CD4-positive, alpha-beta T cell treated with Interleukin-17A for 4 hours (primary cell): ENCODE data around the gene DYNC1I1.

Experiments used
- DNase-seq: peaks from one replicate; pipeline ENCODE4 v3.0.0-alpha.2; 2020; ENCODE audit warnings: mixed read lengths

DYNC1I1 gene

DNA sequence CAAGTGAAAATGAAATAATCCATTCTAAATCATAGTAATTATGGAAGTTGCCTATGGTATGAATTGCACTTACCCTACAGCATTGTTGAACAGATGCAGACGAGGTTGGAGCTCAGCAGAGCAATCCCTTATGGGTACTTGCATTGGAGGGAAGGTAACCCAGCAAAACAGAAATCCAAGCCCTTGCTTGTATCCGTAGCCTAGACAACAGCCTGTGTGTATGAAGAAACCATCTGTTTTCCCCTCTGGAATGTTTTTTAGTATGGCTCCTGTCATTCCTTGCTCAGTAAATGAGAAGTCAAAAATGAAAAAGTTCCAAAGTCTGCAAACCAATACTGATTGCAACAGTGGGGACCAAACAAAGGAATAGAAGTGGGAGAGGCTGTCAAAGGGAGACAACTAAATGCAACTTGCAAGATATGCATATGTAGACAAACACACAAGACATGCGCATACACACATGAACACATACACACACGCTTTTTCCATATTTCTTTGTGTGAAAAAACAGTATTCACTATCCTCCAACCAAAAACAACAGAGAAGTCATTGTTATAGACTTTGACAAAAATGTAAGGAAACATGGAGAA, 260.8 kb downstream of the DYNC1I1 start:
- no peak for DNase-seq

DNA sequence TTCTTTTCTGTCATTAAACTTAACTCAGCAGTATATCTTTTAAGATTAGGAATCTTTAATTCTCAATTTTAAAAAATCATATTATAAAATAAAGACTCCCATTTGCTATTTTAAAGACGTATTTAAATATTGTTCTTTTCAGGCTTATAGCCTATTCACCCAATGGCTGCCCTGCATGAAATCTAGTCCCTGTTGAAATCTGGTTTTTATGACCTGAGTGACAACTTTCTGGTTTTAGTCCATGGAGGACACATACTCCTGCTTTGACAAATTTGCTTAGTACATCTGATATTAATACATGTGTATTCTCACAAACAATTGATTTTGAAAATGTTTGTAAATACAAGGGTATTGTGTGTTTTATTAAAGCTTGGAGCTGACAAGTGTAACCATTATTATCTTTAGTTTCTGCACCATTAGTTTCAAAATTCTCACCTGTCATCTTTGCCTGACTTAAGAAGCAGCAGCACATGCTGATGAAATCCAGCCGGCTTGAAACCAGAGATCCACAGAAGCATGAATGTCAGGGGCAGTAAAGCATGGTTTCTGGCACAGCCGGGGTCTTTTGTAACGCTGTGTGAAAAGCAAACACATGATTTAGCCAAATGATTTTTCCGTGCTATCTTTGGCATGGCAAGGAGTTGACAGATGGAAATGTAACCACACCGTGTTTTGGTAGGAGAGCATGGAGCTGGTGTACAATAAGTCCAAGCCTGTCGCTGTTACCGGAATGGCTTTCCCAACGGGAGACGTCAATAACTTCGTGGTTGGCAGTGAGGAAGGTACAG, 262.8 kb downstream of the DYNC1I1 start:
- no peak for DNase-seq

DNA sequence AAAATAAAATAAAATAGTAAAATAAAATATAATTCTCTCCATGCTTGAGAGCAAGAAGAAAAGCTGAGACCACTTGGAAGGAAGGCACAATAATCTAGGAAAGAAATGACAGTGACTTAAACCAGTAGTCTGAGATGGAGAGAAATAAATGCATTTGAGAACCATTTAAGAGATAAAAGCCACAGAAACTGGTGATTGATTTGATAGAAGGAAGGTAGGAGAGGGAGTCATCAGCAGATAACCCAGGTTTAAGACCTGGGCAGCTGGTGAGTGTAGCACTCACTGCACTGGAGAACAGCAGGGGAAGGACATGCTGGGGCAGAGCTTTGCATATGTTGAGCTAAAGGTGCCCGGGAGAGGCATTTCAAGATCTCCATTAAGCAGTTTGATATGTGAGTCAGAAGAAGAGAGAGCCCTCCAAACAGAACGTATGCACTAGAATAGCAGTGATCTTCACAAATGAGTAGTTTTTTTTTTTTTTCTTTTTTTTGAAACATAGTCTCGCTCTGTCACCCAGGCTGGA, 268.0 kb downstream of the DYNC1I1 start:
- DNase-seq, result no peak

DNA sequence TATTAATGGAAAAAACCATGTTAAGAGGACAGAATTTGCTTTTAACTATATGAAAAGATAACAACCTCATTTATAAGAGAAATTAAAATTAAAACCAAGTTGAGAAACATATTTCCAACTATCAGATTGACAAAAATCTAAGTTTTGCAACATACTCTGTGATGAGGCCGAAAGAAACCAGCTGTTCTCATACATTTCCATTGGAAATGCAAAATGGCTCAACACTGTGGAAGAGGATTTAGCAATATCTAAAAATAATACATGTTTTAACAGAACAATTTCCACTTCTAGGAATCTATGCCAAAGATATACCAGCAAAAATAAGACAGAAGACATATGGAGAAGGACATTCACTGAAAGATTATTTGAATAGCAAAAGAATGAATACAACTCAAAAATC, 268.8 kb downstream of the DYNC1I1 start:
- no peak for DNase-seq

DNA sequence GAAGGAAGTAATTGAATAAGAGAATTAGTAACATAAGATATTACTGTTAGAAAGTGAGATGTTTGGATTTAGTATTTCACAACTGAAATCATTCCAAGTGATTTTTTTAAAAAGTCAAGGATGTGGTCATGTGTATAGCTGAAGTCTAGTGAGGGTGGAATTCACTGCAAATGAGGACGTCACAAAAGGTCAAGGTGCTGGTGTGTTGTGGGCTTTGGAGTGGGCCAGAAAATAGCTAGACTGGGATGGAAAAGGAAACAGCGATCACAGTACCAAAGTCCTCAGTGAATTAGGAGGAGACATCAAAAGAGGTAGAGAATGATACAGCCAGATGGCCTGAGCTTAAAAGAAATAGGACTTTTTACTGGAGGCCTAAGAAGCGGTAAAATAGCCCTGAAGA, 272.8 kb downstream of the DYNC1I1 start:
- DNase-seq, result no peak

DNA sequence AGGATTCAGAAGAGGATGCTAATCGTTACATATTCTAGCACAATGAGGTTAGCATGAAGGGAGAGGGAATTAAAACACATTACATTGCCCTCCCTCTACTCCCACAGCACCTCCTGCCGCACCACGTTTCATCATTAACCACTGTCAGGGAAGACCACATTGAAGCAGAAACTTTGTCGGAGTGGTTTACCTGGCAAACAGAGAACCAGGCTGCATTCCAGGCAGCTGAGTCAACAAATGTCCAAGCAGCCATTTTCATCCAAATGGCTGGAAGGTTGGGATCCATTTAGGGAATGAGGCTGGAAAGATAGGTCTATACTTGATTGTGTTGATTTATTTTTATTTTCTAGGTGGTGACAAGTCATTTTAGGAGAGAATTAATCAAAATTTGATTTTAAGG, 273.6 kb downstream of the DYNC1I1 start:
- DNase-seq, result no peak

DNA sequence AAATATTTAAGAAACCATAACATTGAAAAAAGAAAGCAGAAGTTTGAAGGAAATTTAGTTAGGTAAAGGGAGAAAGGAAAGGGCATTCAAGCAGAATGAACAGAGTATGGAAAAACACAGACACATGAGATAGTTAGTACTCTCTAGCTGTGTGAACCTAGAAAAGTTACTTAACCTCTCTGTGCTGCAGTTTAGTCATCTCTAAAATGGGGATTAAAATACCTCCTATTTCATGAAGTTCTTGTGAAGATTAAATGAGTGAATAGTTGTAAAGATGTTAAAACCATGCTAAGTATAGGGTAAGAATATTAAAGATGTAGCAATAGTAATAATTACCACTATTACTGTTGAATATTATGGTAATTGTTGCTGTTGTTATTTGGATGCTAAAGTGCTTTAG, 279.9 kb downstream of the DYNC1I1 start:
- DNase-seq, result no peak

DNA sequence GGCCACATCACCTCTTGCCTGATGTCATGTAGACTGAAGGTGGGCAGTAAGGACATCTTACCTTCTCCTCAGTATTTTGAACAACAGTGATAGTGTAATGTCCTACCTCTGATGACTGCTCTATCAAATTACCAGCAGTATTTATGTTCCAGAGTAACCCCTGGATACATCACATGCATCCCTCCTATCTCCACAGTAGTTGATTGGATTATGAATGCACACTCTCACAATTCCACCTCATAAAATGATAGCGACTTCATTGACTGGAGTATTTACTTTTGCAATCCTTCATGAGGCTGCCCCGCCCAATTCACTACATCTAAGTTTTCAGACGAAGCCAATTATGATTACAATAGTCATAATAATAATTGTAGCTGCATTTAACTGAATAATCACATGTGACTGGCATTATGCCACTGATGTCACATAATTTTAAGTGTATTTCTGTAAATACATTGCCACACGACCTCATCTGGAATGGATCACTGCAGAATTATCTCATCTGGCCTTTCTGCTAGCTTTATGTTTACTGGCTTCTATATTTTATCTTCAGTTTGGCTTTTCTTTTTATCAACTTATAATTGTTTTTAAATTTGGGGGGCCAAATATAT, 280.6 kb downstream of the DYNC1I1 start:
- no peak for DNase-seq

DNA sequence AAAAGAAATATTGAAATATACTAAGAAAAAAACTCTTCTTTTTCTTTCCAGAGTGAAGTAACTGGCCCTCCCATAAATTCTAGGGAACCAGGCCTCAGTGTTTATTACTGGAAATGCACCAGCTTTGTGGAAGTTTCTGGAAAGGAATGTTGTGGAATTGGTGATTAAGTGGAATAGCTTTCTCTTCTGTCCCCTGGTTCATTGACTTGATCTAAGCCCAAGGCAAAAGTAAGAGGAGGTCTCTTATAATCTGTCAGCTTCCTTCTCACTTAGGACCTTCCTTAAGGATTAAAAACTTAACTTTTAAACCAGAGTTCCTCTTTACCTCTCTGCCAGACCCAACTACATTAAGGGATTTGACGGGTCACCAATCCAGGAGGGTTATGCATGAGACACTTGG, 283.4 kb downstream of the DYNC1I1 start:
- DNase-seq, result no peak

DNA sequence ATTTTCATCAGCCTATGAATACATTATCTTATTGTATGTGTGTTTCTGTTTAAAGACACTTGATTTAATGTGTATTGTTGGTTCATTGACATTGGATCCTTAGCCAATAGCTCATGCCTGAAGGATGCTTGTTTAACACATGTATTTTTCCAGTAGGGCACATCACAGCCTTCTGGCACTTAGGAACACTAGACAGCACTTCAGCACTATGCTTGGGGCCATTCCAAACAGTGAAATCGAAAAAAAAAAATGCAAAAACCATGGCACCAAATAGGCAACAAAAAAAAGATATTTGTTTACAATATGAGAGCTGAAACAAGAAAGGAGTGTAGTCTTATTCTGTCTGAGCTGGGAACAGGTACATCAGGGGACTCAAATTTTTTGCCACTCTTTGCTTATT, 286.7 kb downstream of the DYNC1I1 start:
- no peak for DNase-seq

DNA sequence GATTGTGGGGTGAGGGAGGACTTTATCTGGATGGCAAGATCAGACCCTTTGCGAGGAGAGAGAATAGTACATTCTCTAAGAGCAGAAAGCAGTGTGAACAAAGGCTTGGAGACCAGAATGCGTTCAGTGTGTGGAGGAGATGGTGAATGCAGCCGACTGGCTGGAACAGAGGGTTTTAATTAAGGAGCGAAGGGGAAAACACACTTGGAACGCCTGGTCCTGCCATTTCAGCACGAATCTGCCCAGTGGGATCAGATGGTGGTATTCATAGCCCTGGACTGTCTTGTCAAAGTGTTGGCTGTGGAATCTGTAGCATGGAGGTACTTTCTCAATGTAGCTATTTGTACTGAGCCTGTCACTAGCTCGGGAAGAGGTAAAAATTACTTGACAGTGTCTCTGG, 288.7 kb downstream of the DYNC1I1 start:
- DNase-seq, result no peak

DNA sequence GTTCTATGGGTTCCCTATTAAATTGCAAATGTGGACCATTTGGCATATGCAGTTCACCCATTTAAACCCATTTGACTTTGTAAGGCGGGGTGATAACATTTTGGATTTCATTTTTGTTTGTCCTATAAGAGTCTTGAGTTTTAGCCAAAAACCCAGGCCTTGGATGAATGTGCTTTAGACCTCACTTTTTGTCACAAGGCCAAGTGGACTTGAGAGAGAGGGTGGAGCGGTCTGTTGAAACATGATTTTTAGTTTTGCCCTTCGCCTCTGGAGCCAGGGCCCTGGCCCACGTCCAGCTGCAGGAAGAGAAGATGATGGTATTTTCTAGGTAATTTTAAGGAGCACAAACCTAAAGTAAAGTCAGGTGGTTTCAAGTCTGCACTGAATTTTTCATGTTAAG, 289.5 kb downstream of the DYNC1I1 start:
- DNase-seq, result no peak

DNA sequence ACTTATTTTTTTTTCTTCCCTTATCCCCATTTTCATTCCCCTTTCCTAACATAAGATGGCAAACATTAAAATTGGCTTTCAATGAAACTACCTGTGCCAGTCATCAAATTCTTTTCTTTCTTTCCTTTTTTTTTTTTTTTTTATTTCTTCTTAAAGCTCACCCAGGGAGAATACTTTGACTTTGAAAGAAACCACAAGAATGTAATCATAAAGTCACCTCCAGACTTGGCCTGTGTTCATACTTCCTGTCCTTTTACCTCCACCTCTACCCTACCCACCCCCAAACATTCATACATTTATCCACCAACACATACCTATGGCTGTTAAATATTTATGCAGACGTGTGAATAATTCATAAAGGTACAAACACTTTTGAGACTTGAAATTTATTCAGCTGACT, 295.0 kb downstream of the DYNC1I1 start:
- no peak for DNase-seq

DNA sequence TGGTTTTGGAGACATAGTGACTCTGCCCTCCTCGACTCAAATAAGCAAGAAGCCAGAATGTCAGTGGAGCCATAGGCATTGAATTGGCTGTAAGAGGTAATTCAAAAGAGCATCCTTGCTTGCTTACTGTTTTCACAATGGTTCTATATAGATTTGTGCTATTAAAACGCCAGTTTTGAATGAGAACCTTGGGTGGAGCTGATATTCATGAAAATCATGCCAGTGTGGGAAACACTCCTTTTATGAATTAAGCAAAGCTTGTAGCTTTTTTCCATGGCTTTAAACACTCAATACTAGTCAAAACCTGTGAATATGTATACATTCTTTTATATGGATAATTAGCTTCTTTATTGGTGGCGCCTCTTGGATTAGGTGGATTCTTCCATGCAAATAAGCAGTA, 297.0 kb downstream of the DYNC1I1 start:
- DNase-seq, result no peak

DNA sequence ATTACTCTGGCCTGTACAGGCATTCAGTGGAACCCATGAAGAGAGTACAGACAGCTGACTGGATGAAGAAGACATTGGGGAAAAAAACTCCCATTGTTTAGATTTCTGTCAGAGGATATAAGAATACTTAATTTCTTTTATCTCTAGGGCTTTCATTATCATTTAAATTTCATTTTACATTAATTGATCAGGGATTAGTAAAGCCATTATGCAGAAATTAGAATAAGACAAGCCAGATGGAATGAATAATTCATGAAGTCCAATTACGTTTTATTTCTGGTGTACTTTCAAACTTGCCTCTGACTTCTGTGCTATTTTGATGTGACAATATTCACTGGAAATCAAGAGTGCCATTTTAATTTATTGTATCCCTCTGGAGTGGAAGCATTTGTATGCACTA, 302.5 kb downstream of the DYNC1I1 start:
- no peak for DNase-seq

DNA sequence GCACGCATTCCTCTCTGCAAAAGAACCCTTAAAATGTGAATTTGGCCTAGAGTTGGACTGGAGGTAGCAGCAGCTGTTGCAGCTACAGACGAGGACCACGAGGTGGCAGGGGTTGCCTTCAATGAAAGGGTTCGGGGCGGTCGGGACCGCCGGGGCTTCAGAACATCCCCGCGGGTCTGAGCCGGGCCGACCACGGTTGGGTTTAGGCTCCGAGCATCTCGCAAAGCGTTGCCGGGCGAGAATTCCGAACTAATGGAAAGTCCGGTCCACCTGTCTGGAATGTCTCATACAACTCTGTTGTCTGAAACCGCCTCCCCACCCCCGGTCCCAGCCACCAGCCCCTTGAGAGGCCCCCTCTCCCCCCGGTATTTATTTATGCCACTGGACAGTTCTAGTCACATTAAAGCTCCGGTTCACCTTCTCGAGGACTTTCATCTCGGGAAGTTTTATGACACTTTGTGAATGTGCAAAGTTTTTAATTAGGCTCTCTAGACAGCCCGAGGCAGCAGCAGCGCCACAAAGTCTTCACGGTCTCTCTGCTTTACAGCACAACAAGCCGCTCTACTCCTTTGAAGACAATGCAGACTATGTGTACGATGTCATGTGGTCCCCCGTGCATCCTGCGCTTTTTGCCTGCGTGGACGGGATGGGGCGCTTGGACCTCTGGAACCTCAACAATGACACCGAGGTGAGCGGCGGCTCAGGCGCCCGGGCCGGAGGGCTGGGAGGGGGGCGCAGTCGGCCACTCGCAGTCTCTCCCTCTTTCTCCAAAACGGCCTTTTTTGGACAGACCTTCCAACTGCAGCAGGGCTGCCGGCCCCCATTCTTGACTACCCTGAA, 303.4 kb downstream of the DYNC1I1 start:
- DNase-seq, result peak; percentile 56

DNA sequence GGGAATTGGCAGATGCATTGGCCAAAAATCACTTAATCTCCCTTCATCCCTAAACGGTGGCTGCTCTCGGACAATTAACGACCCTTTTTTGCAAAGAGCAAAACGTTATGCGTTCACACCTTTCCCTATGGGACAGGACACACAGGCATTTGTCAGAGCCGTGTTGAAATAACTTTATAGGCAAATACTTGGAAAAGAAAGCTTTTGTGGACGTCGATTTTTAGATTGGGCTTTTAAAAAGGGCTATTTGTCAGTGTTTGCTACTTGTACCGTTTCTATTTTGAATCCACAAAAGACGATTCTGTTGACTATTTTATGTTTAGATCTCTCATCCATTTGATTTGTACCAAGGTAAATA, 304.0 kb downstream of the DYNC1I1 start:
- DNase-seq, result no peak

DNA sequence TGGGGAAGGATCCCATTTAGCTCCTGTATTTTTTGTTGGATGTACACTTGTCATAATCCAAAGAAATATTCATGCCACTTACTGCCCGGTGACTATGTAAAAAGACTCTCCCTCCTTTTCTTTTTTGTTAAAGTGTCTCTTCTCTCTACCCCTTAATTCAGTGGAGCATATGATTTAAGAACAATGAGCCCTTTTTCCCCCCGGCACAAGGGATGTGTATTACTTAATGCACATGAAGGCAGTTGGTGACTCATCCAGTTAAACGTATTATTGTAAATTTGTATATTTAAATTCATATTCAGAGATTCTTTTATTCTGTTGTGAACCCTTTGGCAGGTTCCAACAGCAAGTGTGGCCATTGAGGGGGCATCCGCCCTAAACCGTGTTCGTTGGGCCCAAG, 307.7 kb downstream of the DYNC1I1 start:
- DNase-seq, result no peak

DNA sequence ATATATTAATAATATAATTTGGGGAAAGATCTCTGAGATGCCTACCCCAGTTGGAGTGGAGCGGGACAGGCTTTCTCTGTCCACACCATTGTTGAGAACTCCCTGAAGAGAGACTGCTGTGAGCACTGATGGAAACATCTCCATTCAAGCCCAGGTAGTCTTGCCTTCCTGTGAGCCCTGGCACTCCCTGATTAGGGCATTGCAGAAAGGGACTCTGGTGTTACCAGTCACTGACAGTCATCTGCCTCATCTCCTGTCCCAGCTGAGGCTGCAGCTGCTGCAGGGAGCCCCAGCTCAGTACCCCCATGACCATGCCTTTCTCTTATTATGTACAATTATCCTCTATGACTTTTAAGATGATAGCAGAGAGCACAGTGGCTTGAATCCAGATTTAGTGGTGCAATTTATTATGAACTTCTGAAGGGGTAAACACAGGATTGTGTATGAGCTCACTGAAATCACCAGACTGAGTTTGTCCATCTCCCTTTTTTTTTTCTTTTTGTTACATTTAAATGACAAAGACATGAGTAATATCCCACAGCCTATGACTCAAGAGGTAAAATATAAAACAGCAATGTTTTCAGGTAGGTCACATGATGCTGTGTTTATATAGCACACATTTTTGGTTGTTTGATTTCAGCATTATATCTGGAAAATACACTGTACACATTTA, 312.7 kb downstream of the DYNC1I1 start:
- no peak for DNase-seq

DNA sequence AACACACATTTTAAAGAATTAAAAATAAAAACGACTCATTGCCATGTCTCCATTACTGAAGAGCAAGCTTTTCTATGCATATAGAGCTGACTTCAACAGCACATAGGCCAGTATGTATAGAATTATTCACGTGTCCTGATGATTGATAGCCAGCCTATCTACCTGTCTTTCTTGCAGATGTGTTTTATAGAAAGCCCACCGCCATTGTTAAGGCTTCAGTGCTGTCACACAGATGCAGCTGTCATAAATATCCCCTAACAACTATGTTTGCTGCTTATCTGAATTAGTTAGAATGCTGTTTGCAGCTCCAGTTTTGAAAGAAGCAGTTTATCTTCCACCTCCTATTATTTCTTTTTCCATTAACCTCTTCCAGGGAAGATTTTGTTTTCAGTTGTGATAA, 313.6 kb downstream of the DYNC1I1 start:
- no peak for DNase-seq

DNA sequence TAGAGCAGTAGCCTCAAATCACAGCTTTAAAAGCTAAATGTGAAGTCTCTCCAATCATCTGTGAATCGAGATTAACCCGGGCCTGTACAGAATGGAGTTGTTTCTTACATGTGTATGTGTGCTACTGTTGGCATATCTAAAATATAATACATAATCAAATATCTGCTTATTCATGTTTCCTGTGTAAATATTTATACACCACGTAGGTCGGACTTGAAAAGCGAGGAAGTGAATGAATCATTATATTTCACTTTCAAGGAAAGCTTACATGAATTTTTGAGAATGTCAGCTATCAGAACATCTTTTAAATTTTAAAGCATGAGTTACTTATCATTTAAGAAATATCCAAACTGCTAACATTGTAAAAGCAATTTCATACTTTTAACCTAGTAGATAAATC, 316.2 kb downstream of the DYNC1I1 start:
- DNase-seq, result no peak

DNA sequence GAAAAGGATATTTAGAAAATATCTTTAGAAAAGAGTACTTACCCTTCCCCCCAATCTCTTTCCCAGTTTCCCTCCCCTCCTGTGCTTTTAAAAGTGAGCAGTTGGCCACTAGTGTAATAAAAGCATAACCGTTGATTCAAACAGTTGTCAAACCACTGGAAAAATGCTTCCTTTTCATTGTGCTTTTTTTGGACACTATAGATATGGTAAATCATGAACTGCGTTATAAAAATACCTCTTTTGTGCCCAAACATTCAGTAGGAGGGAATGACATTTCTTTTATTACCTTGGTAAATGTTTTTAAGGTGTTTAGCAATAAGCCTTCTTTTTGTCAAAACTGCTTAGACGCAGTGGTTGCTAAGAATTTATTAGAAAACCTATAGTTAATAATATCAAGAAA, 317.2 kb downstream of the DYNC1I1 start:
- DNase-seq, result no peak

DNA sequence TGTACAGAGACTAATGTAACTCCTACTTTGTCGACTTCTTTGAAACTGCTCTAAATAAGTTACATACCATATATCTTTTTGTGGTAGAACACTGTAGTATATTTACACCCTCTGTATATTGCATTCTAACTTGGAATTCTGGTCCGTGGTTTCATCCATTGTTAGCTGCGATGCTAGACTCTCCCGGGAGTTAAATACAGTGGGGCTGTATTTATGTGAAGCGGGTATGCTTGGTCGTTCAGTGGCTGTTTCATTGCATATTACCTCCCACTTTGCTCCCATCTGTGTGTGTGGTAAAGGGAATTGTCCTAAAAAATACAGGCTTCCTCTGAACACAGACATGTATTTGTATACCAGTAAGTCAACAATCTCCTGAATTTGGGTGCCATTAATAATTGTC, 318.4 kb downstream of the DYNC1I1 start:
- no peak for DNase-seq
